Smooth muscle cell (in vitro differentiated cells): Measurements from ENCODE around the gene NFX1. TPM values are rescaled to one million over a fixed set of nuclear protein-coding genes. Genes with fewer than 3 reads are reported as not detected.

Experiments used
- DNase-seq: peaks from one replicate; lab custom pipeline; 2025; ENCODE audit not compliant: unreplicated experiment; lab: John Stamatoyannopoulos, UW
- H2AFZ ChIP-seq: fragments of 200-600 bp; sonication (generic); 2 replicates; pipeline ENCODE4 v1.6.0; 2016; ENCODE audit warnings: antibody characterized with exemption, low read depth, mild to moderate bottlenecking
- H3F3A ChIP-seq: fragments of 200-600 bp; sonication (generic); 2 replicates; pipeline ENCODE4 v1.6.0; 2017; ENCODE audit warnings: antibody characterized with exemption, low read depth
- H3K27ac ChIP-seq: fragments of 200-600 bp; sonication (generic); 2 replicates; pipeline ENCODE4 v1.5.1; 2016; ENCODE audit warnings: low read depth, mild to moderate bottlenecking
- H3K27me3 ChIP-seq: fragments of 200-600 bp; sonication (generic); 2 replicates; pipeline ENCODE4 v1.6.1; 2016; ENCODE audit warnings: low read depth, mild to moderate bottlenecking
- H3K36me3 ChIP-seq: fragments of 200-600 bp; sonication (generic); 2 replicates; pipeline ENCODE4 v1.5.1; 2016; ENCODE audit warnings: low read depth
- H3K4me1 ChIP-seq: fragments of 200-600 bp; sonication (generic); 2 replicates; pipeline ENCODE4 v1.5.1; 2016; ENCODE audit warnings: low read depth
- H3K4me2 ChIP-seq: fragments of 200-600 bp; sonication (generic); 2 replicates; pipeline ENCODE4 v1.6.0; 2016; ENCODE audit warnings: mild to moderate bottlenecking
- H3K4me3 ChIP-seq: fragments of 200-600 bp; sonication (generic); 2 replicates; pipeline ENCODE4 v1.5.1; 2016; ENCODE audit warnings: mild to moderate bottlenecking
- H3K79me2 ChIP-seq: fragments of 200-600 bp; sonication (generic); 2 replicates; pipeline ENCODE4 v1.6.0; 2016; ENCODE audit warnings: low read depth, mild to moderate bottlenecking
- H3K9ac ChIP-seq: fragments of 200-600 bp; sonication (generic); 2 replicates; pipeline ENCODE4 v1.6.0; 2016; ENCODE audit warnings: low read depth
- H3K9me3 ChIP-seq: fragments of 200-600 bp; sonication (generic); replicated peaks from 2 replicates; pipeline ENCODE4 v1.5.1; 2016; ENCODE audit warnings: low read depth
- H4K20me1 ChIP-seq: fragments of 200-600 bp; sonication (generic); 2 replicates; pipeline ENCODE4 v1.6.0; 2016; ENCODE audit warnings: low read depth
- WGBS: methylation state at CpG from one replicate; pipeline ENCODE4 v1.1.7; 2016; ENCODE audit warnings: low lambda C conversion rate; 5-methylcytosine and 5-hydroxymethylcytosine counted together
- polyA plus RNA-seq: library from polyadenylated mRNA; unstranded; fragments of >200 nt; fragmentation: Nextera tagmentation; extraction: Ambion mirVana; gene quantifications from 2 replicates; pipeline ENCODE4 v1.2.1, GENCODE V29; 2016
- total RNA-seq: library from RNA; depleted of rRNA; stranded (reverse); fragments of >200 nt; gene quantifications from 2 replicates; pipeline ENCODE4 v1.2.3, GENCODE V29; 2014
- TF ChIP-seq, protein P1 (sequence below): fragments of 200-600 bp; sonication (generic); IDR thresholded peaks from 2 replicates; pipeline ENCODE4 v1.5.1; 2017; ENCODE audit warnings: borderline replicate concordance, mild to moderate bottlenecking, antibody characterized with exemption; ENCODE audit not compliant: insufficient read depth, poor library complexity, severe bottlenecking

The NFX1 gene
- total and polyA plus RNA-seq, 2 experiments from 2014 or later: 19.3 to 22.8 TPM

DNA sequence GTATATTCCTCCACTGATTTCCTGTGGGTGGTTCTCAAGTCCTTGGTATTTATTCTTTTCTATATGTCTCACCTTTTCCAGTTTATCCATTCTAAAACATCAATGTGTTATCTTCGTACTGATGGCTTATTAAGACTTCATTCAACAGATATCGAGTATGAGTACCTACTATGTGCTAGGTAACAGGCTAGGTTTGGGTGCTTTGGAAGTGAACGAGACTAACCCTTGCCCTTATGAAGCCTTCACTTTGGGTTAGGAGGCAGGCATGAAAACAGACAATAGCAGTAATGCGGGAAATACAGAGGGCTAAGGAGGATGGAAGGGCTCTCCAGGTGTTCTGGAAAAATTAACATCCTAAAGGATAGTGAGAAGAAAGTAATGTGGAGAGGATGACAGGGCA lies 58.7 kb downstream of the NFX1 start:
- TF ChIP-seq, protein P1, sequence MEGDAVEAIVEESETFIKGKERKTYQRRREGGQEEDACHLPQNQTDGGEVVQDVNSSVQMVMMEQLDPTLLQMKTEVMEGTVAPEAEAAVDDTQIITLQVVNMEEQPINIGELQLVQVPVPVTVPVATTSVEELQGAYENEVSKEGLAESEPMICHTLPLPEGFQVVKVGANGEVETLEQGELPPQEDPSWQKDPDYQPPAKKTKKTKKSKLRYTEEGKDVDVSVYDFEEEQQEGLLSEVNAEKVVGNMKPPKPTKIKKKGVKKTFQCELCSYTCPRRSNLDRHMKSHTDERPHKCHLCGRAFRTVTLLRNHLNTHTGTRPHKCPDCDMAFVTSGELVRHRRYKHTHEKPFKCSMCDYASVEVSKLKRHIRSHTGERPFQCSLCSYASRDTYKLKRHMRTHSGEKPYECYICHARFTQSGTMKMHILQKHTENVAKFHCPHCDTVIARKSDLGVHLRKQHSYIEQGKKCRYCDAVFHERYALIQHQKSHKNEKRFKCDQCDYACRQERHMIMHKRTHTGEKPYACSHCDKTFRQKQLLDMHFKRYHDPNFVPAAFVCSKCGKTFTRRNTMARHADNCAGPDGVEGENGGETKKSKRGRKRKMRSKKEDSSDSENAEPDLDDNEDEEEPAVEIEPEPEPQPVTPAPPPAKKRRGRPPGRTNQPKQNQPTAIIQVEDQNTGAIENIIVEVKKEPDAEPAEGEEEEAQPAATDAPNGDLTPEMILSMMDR: no peak
- Histone ChIP-seq H3K4me1 (no peaks in the 10 kb centered on the region), H3K79me2 (no peaks in the 10 kb centered on the region), H3K4me2 (no peak overlapping the region), H4K20me1 (no peaks in the 10 kb centered on the region), H3K27me3 (no peaks in the 10 kb centered on the region), H3F3A (peaks cover 4% of the 10 kb centered on the region), H3K36me3 (peaks cover 30% of the 10 kb centered on the region), H3K27ac (peak overlapping the region; percentile 88), H3K9ac (no peak overlapping the region), H2AFZ (no peak overlapping the region), H3K4me3 (no peak overlapping the region), H3K9me3 (no peaks in the 10 kb centered on the region)
- DNase-seq: no peak
- 96% methylated on average over 4 of the region's 4 CpGs for WGBS

DNA sequence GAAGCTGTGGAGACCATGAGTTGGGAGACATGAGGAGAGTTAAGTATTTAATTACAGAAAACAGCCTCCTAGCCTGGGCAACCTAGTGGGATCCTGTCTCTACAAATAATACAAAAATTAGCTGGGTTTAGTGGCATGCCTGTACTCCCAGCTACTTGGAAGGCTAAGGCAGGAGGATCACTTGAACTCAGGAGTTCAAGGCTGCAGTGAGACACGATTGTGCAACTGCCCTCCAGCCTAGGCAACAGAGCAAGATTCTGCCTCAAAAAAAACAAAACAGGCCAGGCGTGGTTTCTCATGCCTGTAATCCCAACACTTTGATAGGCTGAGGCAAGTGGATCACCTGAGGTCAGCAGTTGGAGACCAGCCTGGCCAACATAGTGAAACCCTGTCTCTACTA lies 59.4 kb downstream of the NFX1 start:
- peak overlapping the region; percentile 88 for H3K27ac ChIP-seq
- H3K9me3 ChIP-seq: no peaks in the 10 kb centered on the region
- H3K4me3 ChIP-seq: no peak overlapping the region
- no peaks in the 10 kb centered on the region for H3K27me3 ChIP-seq
- no peak for DNase-seq
- peaks cover 28% of the 10 kb centered on the region for H3K36me3 ChIP-seq
- H3K79me2 ChIP-seq: no peaks in the 10 kb centered on the region
- no peak overlapping the region for H2AFZ ChIP-seq
- no peak overlapping the region for H3K4me2 ChIP-seq
- peak overlapping the region; percentile 28 for H3K9ac ChIP-seq
- no peaks in the 10 kb centered on the region for H3K4me1 ChIP-seq
- WGBS: 98% methylated on average over 2 of the region's 2 CpGs
- TF ChIP-seq, protein P1: no peak
- no peaks in the 10 kb centered on the region for H4K20me1 ChIP-seq
- peaks cover 4% of the 10 kb centered on the region for H3F3A ChIP-seq

DNA sequence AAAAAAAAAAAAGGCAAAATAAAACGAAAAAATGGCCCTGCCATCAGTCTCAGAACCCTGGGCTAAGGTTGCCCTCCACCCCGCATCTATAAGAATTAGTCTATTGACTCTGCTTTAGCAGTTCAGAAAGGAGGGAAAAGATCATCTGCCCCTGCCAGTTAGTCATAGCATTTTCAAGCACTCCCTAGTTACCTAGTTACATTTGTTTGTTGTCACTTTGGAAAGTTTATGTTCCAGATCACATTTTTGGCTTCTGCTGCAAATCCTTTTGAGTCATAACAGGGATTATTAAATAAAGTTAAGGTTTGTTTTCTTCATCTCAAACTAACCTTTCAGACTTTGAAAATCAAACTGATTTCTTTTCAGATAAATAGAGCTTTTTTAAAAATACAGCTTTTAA lies 60.0 kb downstream of the NFX1 start:
- Histone ChIP-seq H3K4me1 (no peaks in the 10 kb centered on the region), H3K27ac (peak overlapping the region; percentile 88), H4K20me1 (no peaks in the 10 kb centered on the region), H3K36me3 (peaks cover 26% of the 10 kb centered on the region), H3K9ac (peak overlapping the region; percentile 68), H3K4me2 (no peak overlapping the region), H3K4me3 (no peak overlapping the region), H3K9me3 (no peaks in the 10 kb centered on the region), H3K27me3 (no peaks in the 10 kb centered on the region), H2AFZ (no peak overlapping the region), H3F3A (peaks cover 4% of the 10 kb centered on the region), H3K79me2 (no peaks in the 10 kb centered on the region)
- no peak for DNase-seq
- TF ChIP-seq, protein P1: no peak
- 89% methylated on average over 2 of the region's 2 CpGs for WGBS

DNA sequence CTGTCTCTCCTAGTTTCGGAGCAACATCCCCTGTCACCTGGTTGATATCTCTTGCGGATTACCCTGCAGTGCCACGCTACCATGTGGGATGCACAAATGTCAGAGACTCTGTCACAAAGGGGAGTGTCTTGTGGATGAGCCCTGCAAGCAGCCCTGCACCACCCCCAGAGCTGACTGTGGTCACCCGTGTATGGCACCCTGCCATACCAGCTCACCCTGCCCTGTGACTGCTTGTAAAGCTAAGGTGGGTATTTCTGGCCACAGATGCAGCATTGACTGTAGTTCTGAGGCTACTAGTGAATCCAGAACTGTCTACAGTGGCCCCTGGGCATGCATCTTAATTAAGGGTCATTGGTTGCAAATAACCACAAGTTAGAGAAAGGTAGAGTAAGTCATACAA lies 61.2 kb downstream of the NFX1 start:
- Histone ChIP-seq H3K27ac (peak overlapping the region; percentile 88), H3K79me2 (no peaks in the 10 kb centered on the region), H3K4me2 (no peak overlapping the region), H3K27me3 (no peaks in the 10 kb centered on the region), H3F3A (peaks cover 4% of the 10 kb centered on the region), H3K4me1 (no peaks in the 10 kb centered on the region), H3K9me3 (no peaks in the 10 kb centered on the region), H3K9ac (no peak overlapping the region), H2AFZ (no peak overlapping the region), H3K4me3 (no peak overlapping the region), H4K20me1 (no peaks in the 10 kb centered on the region), H3K36me3 (peaks cover 14% of the 10 kb centered on the region)
- WGBS: 98% methylated on average over 4 of the region's 4 CpGs
- TF ChIP-seq, protein P1: no peak
- DNase-seq: no peak
